Liver (tissue), 9 donors: Measurements from ENCODE around the gene GSK3B. TPM values are rescaled to one million over a fixed set of nuclear protein-coding genes. Genes with fewer than 3 reads are reported as not detected.

Source experiments
- DNase-seq: peaks from one replicate; pipeline ENCODE4 v3.0.0-alpha.2; 2017; ENCODE audit warnings: low spot score
- H3K27ac ChIP-seq, 2 donors: one replicate each; pipeline ENCODE4 v1.7.0; 2013; ENCODE audit warnings: inconsistent platforms in 2 of 2, low read length in 2 of 2, control low read depth in 1 of 2, low read depth in 1 of 2, mild to moderate bottlenecking in 1 of 2
- H3K27me3 ChIP-seq, 4 donors: one replicate each; pipeline versions ENCODE4 v1.6.1 to v1.7.0; 2013; ENCODE audit warnings: low read length in 3 of 4, inconsistent platforms in 1 of 4, mild to moderate bottlenecking in 1 of 4, moderate library complexity in 1 of 4; ENCODE audit not compliant: control insufficient read depth in 4 of 4, insufficient read depth in 4 of 4
- H3K36me3 ChIP-seq, 4 donors: one replicate each; pipeline versions ENCODE4 v1.6.1 to v1.7.0; 2013; ENCODE audit warnings: low read length in 3 of 4, mild to moderate bottlenecking in 3 of 4, low read depth in 1 of 4, moderate library complexity in 1 of 4; ENCODE audit not compliant: control insufficient read depth in 4 of 4, insufficient read depth in 3 of 4
- H3K4me1 ChIP-seq, 4 donors: one replicate each; pipeline versions ENCODE4 v1.6.1 to v1.7.0; 2013; ENCODE audit warnings: low read length in 3 of 4, mild to moderate bottlenecking in 3 of 4, moderate library complexity in 1 of 4; ENCODE audit not compliant: control insufficient read depth in 4 of 4, insufficient read depth in 4 of 4
- H3K4me3 ChIP-seq, 3 donors: one replicate each; pipeline versions ENCODE4 v1.6.1 to v1.7.0; 2013; ENCODE audit warnings: low read length in 3 of 3, control low read depth in 1 of 3, low read depth in 1 of 3, mild to moderate bottlenecking in 1 of 3
- H3K9ac ChIP-seq, 2 donors: one replicate each; pipeline ENCODE4 v1.7.0; 2013; ENCODE audit warnings: low read length in 2 of 2, mild to moderate bottlenecking in 2 of 2, moderate library complexity in 2 of 2, control low read depth in 1 of 2, low read depth in 1 of 2
- H3K9me3 ChIP-seq, 4 donors: one replicate each; pipeline versions ENCODE4 v1.6.1 to v1.7.0; 2013; ENCODE audit warnings: low read length in 3 of 4; ENCODE audit not compliant: control insufficient read depth in 4 of 4
- EGR1 ChIP-seq, 2 donors: IDR thresholded peaks; 2 replicates each; pipeline ENCODE4 v1.6.1; 2016 to 2018; ENCODE audit warnings: antibody characterized with exemption in 2 of 2, low read depth in 2 of 2
- FOXA1 ChIP-seq: IDR thresholded peaks from 2 replicates; pipeline ENCODE4 v1.6.1; 2016; ENCODE audit warnings: antibody characterized with exemption
- FOXA2 ChIP-seq: IDR thresholded peaks from 2 replicates; pipeline ENCODE4 v1.6.1; 2016; ENCODE audit warnings: antibody characterized with exemption
- GABPA ChIP-seq, 2 donors: IDR thresholded peaks in 1 of 2; conservative IDR thresholded peaks in 1 of 2; 2 replicates each; pipeline ENCODE4 v1.6.1; 2016; ENCODE audit warnings: antibody characterized with exemption in 2 of 2, mild to moderate bottlenecking in 1 of 2, moderate library complexity in 1 of 2
- HNF4A ChIP-seq, 2 donors: conservative IDR thresholded peaks; 2 replicates each; pipeline ENCODE4 v1.6.1; 2016; ENCODE audit warnings: antibody characterized with exemption in 2 of 2, mild to moderate bottlenecking in 2 of 2
- HNF4G ChIP-seq: IDR thresholded peaks from 2 replicates; pipeline ENCODE4 v1.6.1; 2016; ENCODE audit warnings: antibody characterized with exemption
- JUND ChIP-seq, 2 donors: IDR thresholded peaks; 2 replicates each; pipeline ENCODE4 v1.6.1; 2016; ENCODE audit warnings: antibody characterized with exemption in 2 of 2
- NR2F2 ChIP-seq: IDR thresholded peaks from 2 replicates; pipeline ENCODE4 v1.6.1; 2016; ENCODE audit warnings: antibody characterized with exemption
- RXRA ChIP-seq, 2 donors: IDR thresholded peaks; 2 replicates each; pipeline ENCODE4 v1.6.1; 2017 to 2018; ENCODE audit warnings: antibody characterized with exemption in 2 of 2, mild to moderate bottlenecking in 1 of 2
- SP1 ChIP-seq: IDR thresholded peaks from 2 replicates; pipeline ENCODE4 v1.6.1; 2018; ENCODE audit warnings: antibody characterized with exemption, mild to moderate bottlenecking
- TAF1 ChIP-seq: conservative IDR thresholded peaks from 2 replicates; pipeline ENCODE4 v1.6.1; 2016; ENCODE audit warnings: antibody characterized with exemption, mild to moderate bottlenecking
- YY1 ChIP-seq: IDR thresholded peaks from 2 replicates; pipeline ENCODE4 v1.6.1; 2016; ENCODE audit warnings: antibody characterized with exemption, mild to moderate bottlenecking
- WGBS: extraction: QIAGEN DNeasy Blood & Tissue Kit; methylation state at CpG from one replicate; pipeline ENCODE4 v1.1.7; 2013; 5-methylcytosine and 5-hydroxymethylcytosine counted together
- polyA plus RNA-seq, 2 donors: library from polyadenylated mRNA; stranded (reverse) in 1 of 2; unstranded in 1 of 2; fragments of 200-250 nt in 1 of 2; fragments of >200 nt in 1 of 2; fragmentation: Nextera tagmentation in 1 of 2; extraction: Ambion mirVana in 1 of 2; gene quantifications; one replicate each; pipeline versions ENCODE4 v1.2.1 to v1.2.3, GENCODE V29; 2013 to 2015
- total RNA-seq, 2 donors: library from RNA; depleted of rRNA; stranded (reverse); fragments of >200 nt; gene quantifications; one replicate each; pipeline ENCODE4 v1.2.3, GENCODE V29; 2014
- TF ChIP-seq, protein P1 (sequence below): IDR thresholded peaks from 2 replicates; pipeline ENCODE4 v1.6.1; 2016; ENCODE audit warnings: antibody characterized with exemption, mild to moderate bottlenecking
- TF ChIP-seq, protein P2 (sequence below): fragments of 150-350 bp; IDR thresholded peaks from 2 replicates; pipeline ENCODE4 v1.5.1; 2017; ENCODE audit warnings: improper control_type of control experiment, low read depth, low read length; ENCODE audit not compliant: missing input control
- TF ChIP-seq, protein P3 (sequence below): IDR thresholded peaks from 2 replicates; pipeline ENCODE4 v1.6.1; 2016; ENCODE audit warnings: antibody characterized with exemption
- TF ChIP-seq, protein P4 (sequence below): IDR thresholded peaks from 2 replicates; pipeline ENCODE4 v1.6.1; 2016; ENCODE audit warnings: antibody characterized with exemption
- TF ChIP-seq, protein P5 (sequence below): IDR thresholded peaks from 2 replicates; pipeline ENCODE4 v1.6.1; 2016; ENCODE audit warnings: antibody characterized with exemption
- donor health status: healthy.
- donor health status: healthy.
- donor health status: healthy.
- donor health status: healthy.
- donor health status: healthy.

The GSK3B gene
- total and polyA plus RNA-seq, 4 donors = 10.5 to 20.8 (median 18.5) TPM

DNA sequence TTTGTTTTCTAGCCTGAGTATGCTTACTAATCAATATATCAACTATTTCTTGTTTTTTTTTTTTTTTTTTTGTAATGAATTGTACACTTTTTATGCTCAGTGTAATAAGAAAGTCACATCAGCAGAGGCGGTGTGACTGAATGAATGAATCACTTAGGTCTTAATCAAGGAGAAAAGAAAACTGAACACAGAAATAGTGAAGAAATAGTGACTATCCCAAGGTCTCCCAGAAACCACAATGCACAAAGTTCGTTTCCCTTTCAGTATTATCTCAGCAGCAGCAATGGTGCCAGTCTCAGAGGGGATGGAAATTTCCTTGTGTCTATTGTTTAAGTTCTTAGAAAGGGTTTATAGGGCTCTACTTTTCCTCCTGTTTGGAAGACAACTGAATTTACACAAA is 231.6 kb downstream of the GSK3B start:
- Histone ChIP-seq H3K9ac (no peak overlapping the region), H3K27ac (no peak overlapping the region), H3K4me1 (no peaks in the 10 kb centered on the region), H3K27me3 (no peaks in the 10 kb centered on the region), H3K36me3 (peaks cover 0 to 21% (median 11%) of the 10 kb centered on the region in 4 donors), H3K4me3 (no peak overlapping the region), H3K9me3 (peaks cover 0 to 3% (median 0%) of the 10 kb centered on the region in 4 donors)
- TF ChIP-seq RXRA (IDR thresholded peaks at IDR 0.05) = no peak
- no peak for TF ChIP-seq HNF4G
- TF ChIP-seq FOXA1 = no peak
- no peak for TF ChIP-seq GABPA (IDR thresholded peaks at IDR 0.05 in 1 of 2, conservative IDR thresholded peaks at IDR 0.05 in 1 of 2)
- TF ChIP-seq HNF4A (conservative IDR thresholded peaks at IDR 0.05) = no peak
- TF ChIP-seq SP1 = no peak
- no peak for TF ChIP-seq TAF1
- TF ChIP-seq, protein P1, sequence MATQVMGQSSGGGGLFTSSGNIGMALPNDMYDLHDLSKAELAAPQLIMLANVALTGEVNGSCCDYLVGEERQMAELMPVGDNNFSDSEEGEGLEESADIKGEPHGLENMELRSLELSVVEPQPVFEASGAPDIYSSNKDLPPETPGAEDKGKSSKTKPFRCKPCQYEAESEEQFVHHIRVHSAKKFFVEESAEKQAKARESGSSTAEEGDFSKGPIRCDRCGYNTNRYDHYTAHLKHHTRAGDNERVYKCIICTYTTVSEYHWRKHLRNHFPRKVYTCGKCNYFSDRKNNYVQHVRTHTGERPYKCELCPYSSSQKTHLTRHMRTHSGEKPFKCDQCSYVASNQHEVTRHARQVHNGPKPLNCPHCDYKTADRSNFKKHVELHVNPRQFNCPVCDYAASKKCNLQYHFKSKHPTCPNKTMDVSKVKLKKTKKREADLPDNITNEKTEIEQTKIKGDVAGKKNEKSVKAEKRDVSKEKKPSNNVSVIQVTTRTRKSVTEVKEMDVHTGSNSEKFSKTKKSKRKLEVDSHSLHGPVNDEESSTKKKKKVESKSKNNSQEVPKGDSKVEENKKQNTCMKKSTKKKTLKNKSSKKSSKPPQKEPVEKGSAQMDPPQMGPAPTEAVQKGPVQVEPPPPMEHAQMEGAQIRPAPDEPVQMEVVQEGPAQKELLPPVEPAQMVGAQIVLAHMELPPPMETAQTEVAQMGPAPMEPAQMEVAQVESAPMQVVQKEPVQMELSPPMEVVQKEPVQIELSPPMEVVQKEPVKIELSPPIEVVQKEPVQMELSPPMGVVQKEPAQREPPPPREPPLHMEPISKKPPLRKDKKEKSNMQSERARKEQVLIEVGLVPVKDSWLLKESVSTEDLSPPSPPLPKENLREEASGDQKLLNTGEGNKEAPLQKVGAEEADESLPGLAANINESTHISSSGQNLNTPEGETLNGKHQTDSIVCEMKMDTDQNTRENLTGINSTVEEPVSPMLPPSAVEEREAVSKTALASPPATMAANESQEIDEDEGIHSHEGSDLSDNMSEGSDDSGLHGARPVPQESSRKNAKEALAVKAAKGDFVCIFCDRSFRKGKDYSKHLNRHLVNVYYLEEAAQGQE = no peak
- TF ChIP-seq FOXA2 = no peak
- TF ChIP-seq, protein P2, sequence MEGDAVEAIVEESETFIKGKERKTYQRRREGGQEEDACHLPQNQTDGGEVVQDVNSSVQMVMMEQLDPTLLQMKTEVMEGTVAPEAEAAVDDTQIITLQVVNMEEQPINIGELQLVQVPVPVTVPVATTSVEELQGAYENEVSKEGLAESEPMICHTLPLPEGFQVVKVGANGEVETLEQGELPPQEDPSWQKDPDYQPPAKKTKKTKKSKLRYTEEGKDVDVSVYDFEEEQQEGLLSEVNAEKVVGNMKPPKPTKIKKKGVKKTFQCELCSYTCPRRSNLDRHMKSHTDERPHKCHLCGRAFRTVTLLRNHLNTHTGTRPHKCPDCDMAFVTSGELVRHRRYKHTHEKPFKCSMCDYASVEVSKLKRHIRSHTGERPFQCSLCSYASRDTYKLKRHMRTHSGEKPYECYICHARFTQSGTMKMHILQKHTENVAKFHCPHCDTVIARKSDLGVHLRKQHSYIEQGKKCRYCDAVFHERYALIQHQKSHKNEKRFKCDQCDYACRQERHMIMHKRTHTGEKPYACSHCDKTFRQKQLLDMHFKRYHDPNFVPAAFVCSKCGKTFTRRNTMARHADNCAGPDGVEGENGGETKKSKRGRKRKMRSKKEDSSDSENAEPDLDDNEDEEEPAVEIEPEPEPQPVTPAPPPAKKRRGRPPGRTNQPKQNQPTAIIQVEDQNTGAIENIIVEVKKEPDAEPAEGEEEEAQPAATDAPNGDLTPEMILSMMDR = no peak
- TF ChIP-seq, protein P3, sequence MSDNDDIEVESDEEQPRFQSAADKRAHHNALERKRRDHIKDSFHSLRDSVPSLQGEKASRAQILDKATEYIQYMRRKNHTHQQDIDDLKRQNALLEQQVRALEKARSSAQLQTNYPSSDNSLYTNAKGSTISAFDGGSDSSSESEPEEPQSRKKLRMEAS = no peak
- TF ChIP-seq EGR1 (IDR thresholded peaks at IDR 0.05; ENCODE audit: low read depth in 2 of 2) = no peak
- TF ChIP-seq JUND (IDR thresholded peaks at IDR 0.05) = no peak
- TF ChIP-seq, protein P4, sequence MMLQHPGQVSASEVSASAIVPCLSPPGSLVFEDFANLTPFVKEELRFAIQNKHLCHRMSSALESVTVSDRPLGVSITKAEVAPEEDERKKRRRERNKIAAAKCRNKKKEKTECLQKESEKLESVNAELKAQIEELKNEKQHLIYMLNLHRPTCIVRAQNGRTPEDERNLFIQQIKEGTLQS = no peak
- no peak for TF ChIP-seq YY1
- TF ChIP-seq, protein P5, sequence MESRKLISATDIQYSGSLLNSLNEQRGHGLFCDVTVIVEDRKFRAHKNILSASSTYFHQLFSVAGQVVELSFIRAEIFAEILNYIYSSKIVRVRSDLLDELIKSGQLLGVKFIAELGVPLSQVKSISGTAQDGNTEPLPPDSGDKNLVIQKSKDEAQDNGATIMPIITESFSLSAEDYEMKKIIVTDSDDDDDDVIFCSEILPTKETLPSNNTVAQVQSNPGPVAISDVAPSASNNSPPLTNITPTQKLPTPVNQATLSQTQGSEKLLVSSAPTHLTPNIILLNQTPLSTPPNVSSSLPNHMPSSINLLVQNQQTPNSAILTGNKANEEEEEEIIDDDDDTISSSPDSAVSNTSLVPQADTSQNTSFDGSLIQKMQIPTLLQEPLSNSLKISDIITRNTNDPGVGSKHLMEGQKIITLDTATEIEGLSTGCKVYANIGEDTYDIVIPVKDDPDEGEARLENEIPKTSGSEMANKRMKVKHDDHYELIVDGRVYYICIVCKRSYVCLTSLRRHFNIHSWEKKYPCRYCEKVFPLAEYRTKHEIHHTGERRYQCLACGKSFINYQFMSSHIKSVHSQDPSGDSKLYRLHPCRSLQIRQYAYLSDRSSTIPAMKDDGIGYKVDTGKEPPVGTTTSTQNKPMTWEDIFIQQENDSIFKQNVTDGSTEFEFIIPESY = no peak
- TF ChIP-seq NR2F2 = no peak
- no peak for DNase-seq
- 98% methylated on average over 2 of the region's 2 CpGs for WGBS

DNA sequence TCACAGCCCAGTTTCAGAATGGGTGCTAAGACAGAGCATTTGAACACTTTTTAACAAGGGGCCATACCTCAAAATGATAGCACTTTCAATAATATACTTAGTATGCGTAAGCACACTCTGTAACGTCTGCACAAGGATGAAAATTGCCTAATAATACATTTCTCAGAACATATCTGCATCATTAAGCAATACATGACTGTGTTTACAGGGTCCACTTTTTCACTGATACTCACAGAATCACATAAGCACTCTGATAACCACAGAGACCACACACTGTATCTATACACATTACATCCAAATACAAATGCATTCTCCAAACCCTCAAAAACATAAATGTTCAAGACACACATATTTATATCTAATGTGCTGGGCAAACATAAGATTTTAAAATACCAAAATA is 232.6 kb downstream of the GSK3B start:
- Histone ChIP-seq H3K27ac (no peak overlapping the region), H3K27me3 (no peaks in the 10 kb centered on the region), H3K9ac (no peak overlapping the region), H3K36me3 (peaks cover 0 to 21% (median 13%) of the 10 kb centered on the region in 4 donors), H3K4me1 (no peaks in the 10 kb centered on the region), H3K9me3 (peaks cover 0 to 3% (median 0%) of the 10 kb centered on the region in 4 donors), H3K4me3 (no peak overlapping the region)
- no peak for DNase-seq
- 88% methylated on average over 2 of the region's 2 CpGs for WGBS
- TF ChIP-seq FOXA2 (no peak), SP1 (no peak), EGR1 (IDR thresholded peaks at IDR 0.05; ENCODE audit: low read depth in 2 of 2) (no peak), HNF4G (no peak), HNF4A (conservative IDR thresholded peaks at IDR 0.05) (no peak), FOXA1 (no peak), TAF1 (no peak), YY1 (no peak), GABPA (IDR thresholded peaks at IDR 0.05 in 1 of 2, conservative IDR thresholded peaks at IDR 0.05 in 1 of 2) (no peak)
- TF ChIP-seq, protein P3 = no peak
- TF ChIP-seq, protein P5 = no peak
- TF ChIP-seq, protein P1 = no peak
